ENCODE data around the gene WDFY4. TPM values are rescaled to one million over a fixed set of nuclear protein-coding genes. Genes with fewer than 3 reads are reported as not detected.

WDFY4 gene
- polyA plus RNA-seq, 5 donors = 2.1 to 5.1 (median 4.5) TPM

DNA sequence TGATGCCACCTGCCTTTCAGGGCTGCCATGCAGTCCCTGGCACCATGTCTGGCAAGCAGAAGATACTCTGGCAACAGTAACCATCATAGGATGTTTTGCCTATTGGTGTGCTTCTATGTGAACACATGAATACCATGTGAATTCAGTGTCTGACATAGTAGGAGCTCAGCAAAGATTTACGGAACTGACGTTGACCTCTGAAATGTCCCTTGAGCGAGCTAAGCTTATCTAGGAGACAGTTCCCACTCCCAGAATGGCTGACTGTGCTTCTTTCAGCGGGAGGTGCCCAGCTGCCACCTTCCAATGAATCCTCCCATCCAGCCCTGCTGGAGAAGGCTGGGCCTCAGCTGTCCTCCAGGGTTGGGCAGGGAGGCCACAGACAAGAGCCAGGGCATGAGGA, 326.2 kb downstream of the WDFY4 start:
- no peak for DNase-seq

DNA sequence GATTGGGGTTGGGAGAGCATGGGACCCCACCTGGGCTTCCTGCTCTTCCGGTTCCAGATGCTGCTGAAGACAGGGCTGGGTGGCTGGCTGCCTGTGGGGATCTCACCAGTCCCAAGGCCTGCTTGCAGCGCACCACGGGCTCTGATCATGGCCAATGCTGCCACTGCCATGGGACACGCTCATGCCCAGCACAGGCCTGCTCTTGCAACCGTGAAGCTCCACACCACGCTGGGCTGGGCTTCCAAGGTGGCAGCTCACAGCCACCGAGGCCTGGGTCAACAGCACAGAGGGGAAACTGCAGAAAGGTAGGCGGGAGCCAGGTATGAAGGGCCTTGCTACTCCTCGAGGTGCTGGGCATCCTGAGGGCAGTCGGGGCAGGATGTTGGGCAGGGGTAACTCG, 327.1 kb downstream of the WDFY4 start:
- DNase-seq = no peak

- no peak for DNase-seq
These were observed 327.9 kb downstream of the WDFY4 start for GRCh38 chr10:49012603-49013002.

DNA sequence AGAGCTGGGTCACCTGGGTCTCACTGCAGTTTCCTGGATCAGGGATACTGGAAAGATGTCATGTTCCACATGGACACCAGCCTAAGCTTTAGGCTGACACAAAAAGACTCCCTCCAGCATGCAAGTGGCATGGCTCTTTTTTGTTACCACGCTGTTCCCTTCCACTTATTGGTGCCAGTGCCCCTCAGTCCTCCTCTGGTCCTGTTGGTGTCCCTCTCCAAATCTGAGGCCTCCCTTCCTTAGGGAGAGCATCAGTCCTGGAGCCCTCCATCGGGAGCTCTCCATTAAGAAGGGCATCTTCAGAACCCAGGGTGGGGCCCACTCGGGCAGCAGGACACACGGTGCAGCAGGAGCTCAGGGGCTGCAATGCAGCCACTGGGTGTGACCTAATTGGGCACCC, 331.0 kb downstream of the WDFY4 start:
- no peak for DNase-seq

DNA sequence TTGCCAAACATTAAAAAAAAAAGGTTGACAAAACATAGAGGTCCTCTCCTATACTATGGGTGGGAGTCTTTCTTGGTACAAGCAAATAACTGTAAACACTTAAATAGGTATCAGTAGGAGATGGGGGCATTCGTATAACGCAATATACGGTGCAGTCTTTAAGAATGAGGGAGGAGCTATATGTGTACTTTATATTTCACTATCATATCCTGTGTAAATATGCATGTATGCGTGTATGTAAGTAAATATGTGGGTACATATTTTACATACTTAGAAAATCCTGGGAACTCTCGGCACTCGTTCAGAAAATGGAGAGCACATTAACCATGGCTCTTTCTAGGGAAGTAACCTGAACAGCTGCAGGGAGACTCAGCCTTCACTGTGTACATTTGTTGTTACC, 337.0 kb downstream of the WDFY4 start:
- DNase-seq = no peak

DNA sequence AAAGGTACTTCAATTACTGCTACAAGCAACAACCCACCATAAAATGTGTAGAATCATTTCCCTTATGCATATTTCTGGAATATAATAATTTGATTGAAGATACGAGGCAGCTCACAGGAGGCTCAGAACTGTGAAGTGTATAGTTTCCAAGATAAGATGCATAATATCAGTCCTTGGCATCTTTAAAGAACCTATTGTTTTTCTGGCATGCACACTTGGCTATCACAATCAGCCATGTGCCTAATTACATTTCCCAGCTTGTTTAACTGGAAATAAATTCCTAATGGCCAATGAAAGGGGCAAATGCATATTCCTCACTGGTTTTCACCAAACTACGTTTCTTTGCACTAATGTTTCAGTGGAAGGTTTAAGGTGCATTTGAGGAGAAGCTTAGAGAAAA, 338.4 kb downstream of the WDFY4 start:
- no peak for DNase-seq

DNA sequence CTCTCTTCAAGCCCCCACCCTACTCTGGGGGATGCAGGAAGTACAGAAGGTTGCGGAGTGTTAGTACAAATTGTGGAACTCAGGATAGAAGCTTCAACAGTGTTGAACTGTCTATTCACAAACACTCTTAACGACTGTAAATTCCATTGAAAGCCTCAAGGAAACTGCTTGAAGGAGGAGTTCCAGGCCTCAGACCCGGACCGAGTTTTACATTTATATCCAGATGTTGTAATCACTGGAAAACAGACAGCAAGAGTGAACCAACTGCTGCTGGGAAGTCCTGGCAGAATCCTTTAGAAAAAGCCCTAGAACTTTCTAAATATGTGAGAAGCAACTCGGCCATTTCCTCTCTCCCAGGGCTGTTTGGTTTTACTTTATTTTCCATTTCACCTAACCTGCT, 339.1 kb downstream of the WDFY4 start:
- peak; percentile 62 to 72 for DNase-seq

DNA sequence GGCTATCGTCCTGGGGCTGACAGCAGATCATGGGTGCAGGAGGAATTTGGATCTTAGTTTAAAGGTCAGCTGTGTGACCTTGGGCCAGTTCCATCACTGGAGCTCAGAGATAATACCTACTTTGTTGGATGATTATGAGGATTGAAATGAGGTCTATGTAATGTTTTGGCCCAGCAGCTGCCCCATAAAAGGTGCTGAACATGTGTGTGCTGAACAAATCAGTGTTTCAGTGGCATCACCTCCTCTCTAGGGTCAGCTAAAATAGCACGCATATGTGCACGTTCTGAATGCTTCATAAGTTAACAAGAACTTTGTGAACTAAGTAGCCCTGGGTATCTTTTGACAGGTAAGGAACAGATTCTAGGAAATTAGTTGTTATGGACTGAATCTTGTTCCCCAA, 339.8 kb downstream of the WDFY4 start:
- no peak for DNase-seq

DNA sequence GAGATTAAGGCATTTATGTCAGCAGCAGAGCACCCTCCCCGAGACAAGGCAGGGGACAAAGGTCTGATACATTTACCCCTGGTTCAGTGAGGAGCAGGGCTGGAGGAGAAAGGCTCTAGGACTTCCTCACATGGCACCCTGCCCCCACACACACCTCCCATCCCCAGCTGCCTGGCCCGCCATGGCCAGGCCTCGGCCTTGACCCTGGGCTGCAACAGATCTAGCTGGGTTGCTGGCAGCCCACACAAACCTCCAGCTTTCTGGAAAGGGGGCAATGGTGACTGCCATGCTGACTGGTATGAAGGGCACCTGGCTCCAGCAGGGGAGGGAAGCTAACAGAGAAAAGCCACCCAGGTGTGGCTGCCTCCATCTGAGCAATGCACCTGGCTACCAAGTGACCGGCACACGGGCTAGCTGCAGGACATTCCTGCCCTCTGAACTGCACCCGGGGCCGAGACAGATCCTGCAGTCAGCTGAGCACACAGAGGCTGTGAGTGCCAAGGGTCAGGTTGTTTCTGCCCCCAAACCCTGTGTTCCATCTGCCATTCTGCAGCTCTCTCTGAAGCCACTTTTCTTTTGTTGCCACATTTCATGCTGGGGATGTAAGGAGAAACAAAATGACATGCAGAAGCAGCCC, 340.8 kb downstream of the WDFY4 start:
- DNase-seq = no peak

- no peak for DNase-seq
These were observed 344.0 kb downstream of the WDFY4 start for GRCh38 chr10:49028639-49029038.

GRCh38 chr10:49029666-49030065, 345.0 kb downstream of the WDFY4 start:
- no peak for DNase-seq

Other genes with a start within 250 kb of the WDFY4 start
- 1 to 10 TPM; 1.3 to 3.1 (median 2.5) TPM for gene ARHGAP22, start 79.8 kb upstream of the WDFY4 start, polyA plus RNA-seq (ENCODE audit: insufficient read depth in 1 of 5, insufficient read length in 5 of 5, low replicate concordance in 1 of 5)